ENCODE measurements around the gene BRI3BP.

BRI3BP gene

DNA sequence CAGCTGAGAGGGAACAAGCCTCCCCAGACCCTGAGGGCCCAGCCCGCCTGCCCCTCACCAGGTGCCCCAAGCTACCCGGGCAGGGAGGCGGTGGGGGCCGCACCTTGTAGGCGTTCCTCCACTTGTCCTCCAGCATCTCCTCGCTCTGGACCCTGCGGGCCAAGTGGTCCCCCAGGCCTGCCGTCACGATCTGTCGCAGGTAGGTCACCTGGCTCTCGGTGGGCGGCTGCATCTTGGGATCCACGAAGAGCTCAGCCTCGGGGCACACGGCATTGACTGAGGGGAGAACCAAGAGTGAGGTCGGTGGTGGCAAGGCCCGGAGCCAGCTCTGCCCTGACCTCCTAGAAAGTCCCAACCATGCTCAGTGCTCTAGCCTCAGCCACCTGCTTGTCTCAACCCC is 41.1 kb upstream of the BRI3BP start:
- peaks cover 92% of the 10 kb centered on the region for H3K36me3 ChIP-seq (ENCODE audit: insufficient read depth, insufficient read length, low read length)
- no peak for DNase-seq (ENCODE audit: low read depth, low spot score)
- H3K4me1 ChIP-seq (ENCODE audit: insufficient read depth, insufficient read length), result no peaks in the 10 kb centered on the region
- no peak overlapping the region for H3K9ac ChIP-seq (ENCODE audit: insufficient read length, low read depth)
- H3K9me3 ChIP-seq (ENCODE audit: insufficient read depth, low read length), result no peaks in the 10 kb centered on the region
- TF ChIP-seq YY1 (IDR thresholded peaks at IDR 0.05; ENCODE audit: insufficient read depth, insufficient read length), result no peak
- TF ChIP-seq SUZ12 (IDR thresholded peaks at IDR 0.05; ENCODE audit: extremely low read depth, insufficient read depth, insufficient read length), result no peak
- no peak for TF ChIP-seq ZNF274 (IDR thresholded peaks at IDR 0.05; ENCODE audit: low read depth, low read length)
- H3K4me3 ChIP-seq (ENCODE audit: insufficient read length, low read depth), result no peak overlapping the region
- H3K27me3 ChIP-seq (ENCODE audit: insufficient read depth, insufficient read length), result no peaks in the 10 kb centered on the region

DNA sequence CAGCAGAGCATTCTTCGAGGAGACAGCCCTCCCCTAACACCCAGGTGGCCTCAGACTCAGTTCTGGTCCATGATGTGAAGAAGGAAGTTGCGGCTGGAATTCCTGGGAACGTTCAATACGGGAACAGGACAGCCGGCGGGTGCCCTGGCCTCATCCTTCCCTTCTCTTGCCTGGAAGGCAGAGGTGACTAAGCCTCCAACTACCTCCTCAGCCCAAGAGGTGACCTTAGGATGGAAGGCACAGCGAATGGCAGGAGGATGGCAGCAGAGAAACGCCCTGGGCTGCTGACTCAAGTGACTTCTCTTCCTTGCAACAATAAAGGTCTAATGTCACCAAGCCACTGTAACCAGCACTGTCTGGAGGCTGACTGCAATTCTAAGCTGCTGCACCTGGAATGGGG is 40.6 kb upstream of the BRI3BP start:
- TF ChIP-seq ZNF274 (IDR thresholded peaks at IDR 0.05; ENCODE audit: low read depth, low read length), result no peak
- TF ChIP-seq YY1 (IDR thresholded peaks at IDR 0.05; ENCODE audit: insufficient read depth, insufficient read length), result no peak
- no peak for TF ChIP-seq SUZ12 (IDR thresholded peaks at IDR 0.05; ENCODE audit: extremely low read depth, insufficient read depth, insufficient read length)
- Histone ChIP-seq H3K9ac (ENCODE audit: insufficient read length, low read depth) (no peak overlapping the region), H3K27me3 (ENCODE audit: insufficient read depth, insufficient read length) (no peaks in the 10 kb centered on the region), H3K9me3 (ENCODE audit: insufficient read depth, low read length) (no peaks in the 10 kb centered on the region), H3K36me3 (ENCODE audit: insufficient read depth, insufficient read length, low read length) (peaks cover 90% of the 10 kb centered on the region), H3K4me3 (ENCODE audit: insufficient read length, low read depth) (no peak overlapping the region), H3K4me1 (ENCODE audit: insufficient read depth, insufficient read length) (no peaks in the 10 kb centered on the region)
- no peak for DNase-seq (ENCODE audit: low read depth, low spot score)

DNA sequence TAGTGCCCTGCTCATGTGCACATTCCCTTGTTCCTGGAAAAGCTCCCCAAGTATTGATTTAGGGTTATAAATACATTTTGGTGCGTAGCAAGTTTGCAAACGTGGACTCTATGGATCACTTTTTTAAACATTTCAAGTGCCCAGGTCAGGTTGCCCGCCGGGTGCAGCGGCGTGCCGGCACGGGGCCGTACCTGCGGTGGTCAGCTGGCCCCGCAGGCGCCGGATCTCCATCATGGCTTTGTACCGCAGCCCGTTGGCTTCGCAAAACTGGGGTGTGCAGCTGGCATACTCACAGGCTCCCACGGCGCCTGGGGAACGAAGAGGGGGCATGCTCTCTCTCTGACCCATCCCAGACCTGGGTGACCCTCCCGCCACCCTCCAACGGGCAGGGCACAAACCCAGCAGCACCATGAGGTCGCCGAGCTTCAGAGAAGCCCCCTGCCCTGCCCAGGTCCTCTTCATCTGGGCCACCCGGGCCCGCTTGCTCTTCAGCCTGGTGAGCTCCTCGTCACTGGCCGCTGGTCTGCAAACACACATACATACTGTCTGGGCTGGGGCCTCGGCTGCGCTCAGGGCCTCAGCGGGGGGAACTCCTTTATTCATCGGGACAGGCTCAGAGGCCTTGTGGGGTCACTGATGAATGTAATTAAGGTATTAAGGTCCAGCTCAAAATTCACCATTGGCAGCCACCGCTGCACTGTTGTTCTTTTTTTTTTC is 39.6 kb upstream of the BRI3BP start:
- TF ChIP-seq YY1 (IDR thresholded peaks at IDR 0.05; ENCODE audit: insufficient read depth, insufficient read length), result no peak
- TF ChIP-seq ZNF274 (IDR thresholded peaks at IDR 0.05; ENCODE audit: low read depth, low read length), result no peak
- no peak for TF ChIP-seq SUZ12 (IDR thresholded peaks at IDR 0.05; ENCODE audit: extremely low read depth, insufficient read depth, insufficient read length)
- DNase-seq (ENCODE audit: low read depth, low spot score), result no peak
- Histone ChIP-seq H3K27me3 (ENCODE audit: insufficient read depth, insufficient read length) (no peaks in the 10 kb centered on the region), H3K4me1 (ENCODE audit: insufficient read depth, insufficient read length) (no peaks in the 10 kb centered on the region), H3K4me3 (ENCODE audit: insufficient read length, low read depth) (no peak overlapping the region), H3K9ac (ENCODE audit: insufficient read length, low read depth) (no peak overlapping the region), H3K9me3 (ENCODE audit: insufficient read depth, low read length) (no peaks in the 10 kb centered on the region), H3K36me3 (ENCODE audit: insufficient read depth, insufficient read length, low read length) (peaks cover 92% of the 10 kb centered on the region)

DNA sequence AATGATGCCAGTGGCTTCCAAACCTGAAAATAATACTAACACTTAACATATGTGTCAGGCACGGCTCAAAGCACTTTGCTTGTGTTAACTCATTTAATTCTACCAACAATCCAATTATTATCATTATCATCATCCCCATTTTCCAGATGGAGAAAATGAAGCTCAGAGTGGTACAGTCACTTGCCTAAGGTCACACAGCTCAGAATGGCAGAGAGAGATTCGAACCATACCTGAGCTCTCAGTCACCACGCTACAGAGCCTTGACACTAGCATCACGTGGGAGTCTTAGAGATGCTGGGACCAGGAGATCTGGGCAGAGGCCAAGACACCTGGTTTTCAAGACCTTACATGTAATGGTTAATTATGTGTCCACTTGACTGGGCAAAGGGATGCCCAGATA is 38.7 kb upstream of the BRI3BP start:
- no peaks in the 10 kb centered on the region for H3K9me3 ChIP-seq (ENCODE audit: insufficient read depth, low read length)
- H3K27me3 ChIP-seq (ENCODE audit: insufficient read depth, insufficient read length), result no peaks in the 10 kb centered on the region
- peaks cover 87% of the 10 kb centered on the region for H3K36me3 ChIP-seq (ENCODE audit: insufficient read depth, insufficient read length, low read length)
- DNase-seq (ENCODE audit: low read depth, low spot score), result no peak
- TF ChIP-seq SUZ12 (IDR thresholded peaks at IDR 0.05; ENCODE audit: extremely low read depth, insufficient read depth, insufficient read length) (no peak), YY1 (IDR thresholded peaks at IDR 0.05; ENCODE audit: insufficient read depth, insufficient read length) (no peak), ZNF274 (IDR thresholded peaks at IDR 0.05; ENCODE audit: low read depth, low read length) (no peak)
- no peak overlapping the region for H3K9ac ChIP-seq (ENCODE audit: insufficient read length, low read depth)
- no peaks in the 10 kb centered on the region for H3K4me1 ChIP-seq (ENCODE audit: insufficient read depth, insufficient read length)
- H3K4me3 ChIP-seq (ENCODE audit: insufficient read length, low read depth), result no peak overlapping the region

DNA sequence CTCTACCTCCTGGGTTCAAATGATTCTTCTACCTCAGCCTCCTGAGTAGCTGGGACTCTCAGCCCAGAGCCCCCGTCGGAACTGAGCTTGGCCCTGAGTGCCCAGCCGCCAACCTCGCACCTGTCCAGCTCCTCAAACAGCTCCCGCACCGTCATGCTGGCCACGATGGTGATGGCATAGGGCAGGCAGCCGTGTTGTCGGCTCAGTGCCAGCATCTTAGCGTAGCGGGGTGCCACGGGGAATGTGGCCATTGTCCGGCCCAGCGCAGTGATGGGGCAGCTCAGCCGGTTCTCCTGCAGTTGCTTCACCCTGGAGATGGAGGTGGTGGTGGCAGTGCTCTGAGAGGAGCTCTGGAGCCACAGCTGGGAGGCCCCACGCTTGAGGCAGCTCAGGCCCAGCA is 36.9 kb upstream of the BRI3BP start:
- H3K4me1 ChIP-seq (ENCODE audit: insufficient read depth, insufficient read length), result no peaks in the 10 kb centered on the region
- H3K36me3 ChIP-seq (ENCODE audit: insufficient read depth, insufficient read length, low read length), result peaks cover 85% of the 10 kb centered on the region
- H3K9ac ChIP-seq (ENCODE audit: insufficient read length, low read depth), result no peak overlapping the region
- no peak overlapping the region for H3K4me3 ChIP-seq (ENCODE audit: insufficient read length, low read depth)
- TF ChIP-seq ZNF274 (IDR thresholded peaks at IDR 0.05; ENCODE audit: low read depth, low read length) (no peak), YY1 (IDR thresholded peaks at IDR 0.05; ENCODE audit: insufficient read depth, insufficient read length) (no peak), SUZ12 (IDR thresholded peaks at IDR 0.05; ENCODE audit: extremely low read depth, insufficient read depth, insufficient read length) (no peak)
- no peaks in the 10 kb centered on the region for H3K27me3 ChIP-seq (ENCODE audit: insufficient read depth, insufficient read length)
- no peaks in the 10 kb centered on the region for H3K9me3 ChIP-seq (ENCODE audit: insufficient read depth, low read length)
- DNase-seq (ENCODE audit: low read depth, low spot score), result no peak

DNA sequence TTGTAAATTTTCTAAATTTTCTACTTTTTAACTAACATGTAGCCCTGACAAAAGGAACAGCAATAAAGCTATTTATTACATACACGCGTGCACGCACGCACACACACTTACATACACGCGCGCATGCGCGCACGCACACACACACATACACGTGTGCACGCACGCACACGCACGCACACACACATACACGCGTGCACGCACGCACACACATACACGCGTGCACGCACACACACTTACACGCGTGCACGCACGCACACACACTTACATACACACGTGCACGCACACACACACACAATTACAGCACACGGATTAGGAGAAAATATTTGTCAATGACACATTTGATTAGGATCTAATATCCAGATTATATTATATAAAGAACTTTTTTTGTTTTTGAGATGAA is 32.4 kb upstream of the BRI3BP start:
- no peak for TF ChIP-seq SUZ12 (IDR thresholded peaks at IDR 0.05; ENCODE audit: extremely low read depth, insufficient read depth, insufficient read length)
- no peak for TF ChIP-seq YY1 (IDR thresholded peaks at IDR 0.05; ENCODE audit: insufficient read depth, insufficient read length)
- TF ChIP-seq ZNF274 (IDR thresholded peaks at IDR 0.05; ENCODE audit: low read depth, low read length), result no peak
- no peaks in the 10 kb centered on the region for H3K9me3 ChIP-seq (ENCODE audit: insufficient read depth, low read length)
- H3K4me1 ChIP-seq (ENCODE audit: insufficient read depth, insufficient read length), result no peaks in the 10 kb centered on the region
- H3K27me3 ChIP-seq (ENCODE audit: insufficient read depth, insufficient read length), result no peaks in the 10 kb centered on the region
- no peak overlapping the region for H3K4me3 ChIP-seq (ENCODE audit: insufficient read length, low read depth)
- no peak overlapping the region for H3K9ac ChIP-seq (ENCODE audit: insufficient read length, low read depth)
- DNase-seq (ENCODE audit: low read depth, low spot score), result no peak
- H3K36me3 ChIP-seq (ENCODE audit: insufficient read depth, insufficient read length, low read length), result peaks cover 79% of the 10 kb centered on the region

DNA sequence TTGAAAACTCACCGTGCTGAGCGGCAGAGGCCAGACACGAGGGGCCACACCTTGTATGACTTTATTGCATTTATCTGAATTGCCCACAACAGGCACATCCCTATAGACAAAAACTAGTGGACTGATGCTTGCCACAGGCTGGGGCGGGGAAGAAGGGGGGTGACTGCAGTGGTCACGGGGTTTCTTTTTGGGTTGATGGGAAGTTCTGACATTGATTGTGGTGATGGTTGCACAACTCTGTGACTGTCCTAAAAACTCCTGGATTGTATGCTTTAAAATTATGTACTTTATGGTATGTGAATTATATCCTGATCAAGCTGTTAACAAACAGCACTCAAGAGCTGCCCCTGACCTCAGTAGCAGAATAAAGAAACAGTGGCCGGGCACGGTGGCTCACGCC is 30.2 kb upstream of the BRI3BP start:
- Histone ChIP-seq H3K4me3 (ENCODE audit: insufficient read length, low read depth) (no peak overlapping the region), H3K9ac (ENCODE audit: insufficient read length, low read depth) (no peak overlapping the region), H3K27me3 (ENCODE audit: insufficient read depth, insufficient read length) (no peaks in the 10 kb centered on the region), H3K9me3 (ENCODE audit: insufficient read depth, low read length) (no peaks in the 10 kb centered on the region), H3K36me3 (ENCODE audit: insufficient read depth, insufficient read length, low read length) (peaks cover 80% of the 10 kb centered on the region), H3K4me1 (ENCODE audit: insufficient read depth, insufficient read length) (no peaks in the 10 kb centered on the region)
- no peak for DNase-seq (ENCODE audit: low read depth, low spot score)
- TF ChIP-seq YY1 (IDR thresholded peaks at IDR 0.05; ENCODE audit: insufficient read depth, insufficient read length) (no peak), ZNF274 (IDR thresholded peaks at IDR 0.05; ENCODE audit: low read depth, low read length) (no peak), SUZ12 (IDR thresholded peaks at IDR 0.05; ENCODE audit: extremely low read depth, insufficient read depth, insufficient read length) (no peak)

All from NT2/D1 (cell line).